Endothelial cell of umbilical vein (primary cell): ENCODE measurements around the gene CHMP6.

Experiments used
- CTCF ChIP-seq, 2 donors: IDR thresholded peaks; 1 replicate in 1 of 2; 2 replicates in 1 of 2; pipeline ENCODE4 v1.5.1; 2011; ENCODE audit warnings: low read length in 2 of 2, mild to moderate bottlenecking in 2 of 2, moderate library complexity in 2 of 2, control low read depth in 1 of 2, inconsistent platforms in 1 of 2, low read depth in 1 of 2; ENCODE audit not compliant: insufficient read depth in 1 of 2; ENCODE audit errors: extremely low read depth in 1 of 2
- EZH2 ChIP-seq: IDR thresholded peaks from 2 replicates; pipeline ENCODE4 v1.6.1; 2012; ENCODE audit warnings: borderline replicate concordance, low read depth, mild to moderate bottlenecking, moderate library complexity, low read length, inconsistent platforms; ENCODE audit not compliant: severe bottlenecking
- FOS ChIP-seq: IDR thresholded peaks from 2 replicates; pipeline ENCODE4 v1.6.1; 2011; ENCODE audit warnings: mild to moderate bottlenecking, low read length, moderate library complexity, borderline replicate concordance; ENCODE audit not compliant: insufficient read depth
- GATA2 ChIP-seq: IDR thresholded peaks from 2 replicates; pipeline ENCODE4 v1.7.0; 2011; ENCODE audit warnings: low read depth, mild to moderate bottlenecking, moderate library complexity, mixed read lengths, low read length; ENCODE audit not compliant: insufficient read length, insufficient read depth
- JUN ChIP-seq: IDR thresholded peaks from 2 replicates; pipeline ENCODE4 v1.6.1; 2011; ENCODE audit warnings: borderline replicate concordance, low read depth; ENCODE audit not compliant: insufficient read length, insufficient read depth
- MAX ChIP-seq: IDR thresholded peaks from 2 replicates; pipeline ENCODE4 v1.6.1; 2011; ENCODE audit not compliant: insufficient read depth, insufficient read length
- MYC ChIP-seq: IDR thresholded peaks from one replicate; pipeline ENCODE4 v1.6.1; 2011; ENCODE audit warnings: mild to moderate bottlenecking, low read depth, low read length
- POLR2A ChIP-seq: IDR thresholded peaks from 2 replicates; pipeline ENCODE4 v1.6.1; 2012; ENCODE audit warnings: low read depth, mild to moderate bottlenecking, control low read depth, low read length
- POLR2AphosphoS5 ChIP-seq: IDR thresholded peaks from 2 replicates; pipeline ENCODE4 v1.6.1; 2012; ENCODE audit warnings: low read depth, mild to moderate bottlenecking, control low read depth, low read length, moderate library complexity; ENCODE audit not compliant: insufficient read depth

- no peak for TF ChIP-seq POLR2A
- TF ChIP-seq CTCF (IDR thresholded peaks at IDR 0.05; ENCODE audit: extremely low read depth in 1 of 2, insufficient read depth in 1 of 2, low read depth in 1 of 2, low read length in 2 of 2) = no peak
- no peak for TF ChIP-seq JUN
- TF ChIP-seq POLR2AphosphoS5 = no peak
- no peak for TF ChIP-seq GATA2
- TF ChIP-seq EZH2 = no peak
- TF ChIP-seq MAX = no peak
- no peak for TF ChIP-seq MYC
- no peak for TF ChIP-seq FOS
Observed at GRCh38 chr17:81032641-81033480, 41.2 kb downstream of the CHMP6 start.
